Left kidney (tissue), 2 donors: Measurements from ENCODE around the gene BTG1. TPM values are rescaled to one million over a fixed set of nuclear protein-coding genes. Genes with fewer than 3 reads are reported as not detected.

ENCODE experiments used
- DNase-seq: peaks from one replicate; pipeline ENCODE4 v3.0.0-alpha.2; 2013
- polyA plus RNA-seq: library from polyadenylated mRNA; unstranded; fragments of 120-200 nt; gene quantifications from one replicate; pipeline ENCODE4 v1.2.1, GENCODE V29; 2013; ENCODE audit not compliant: insufficient read length

BTG1 gene
- polyA plus RNA-seq, 1 donor: 105 TPM

- no peak for DNase-seq
Measured at GRCh38 chr12:92134638-92135274, 10.9 kb downstream of the BTG1 start.

- no peak for DNase-seq
Measured at GRCh38 chr12:92133795-92134637, 11.6 kb downstream of the BTG1 start.

- no peak for DNase-seq
Measured at GRCh38 chr12:92133171-92133570, 12.5 kb downstream of the BTG1 start.

- no peak for DNase-seq
Measured at GRCh38 chr12:92132288-92132687, 13.4 kb downstream of the BTG1 start.

- DNase-seq: no peak
Measured at GRCh38 chr12:92130999-92131398, 14.6 kb downstream of the BTG1 start.

- DNase-seq: no peak
Measured at GRCh38 chr12:92129609-92130008, 16.0 kb downstream of the BTG1 start.

GRCh38 chr12:92128612-92129011 is 17.0 kb downstream of the BTG1 start:
- no peak for DNase-seq

- DNase-seq: no peak
Measured at GRCh38 chr12:92124689-92125029, 21.0 kb downstream of the BTG1 start.

- DNase-seq: no peak
Measured at GRCh38 chr12:92123780-92124688, 21.6 kb downstream of the BTG1 start.

- DNase-seq: no peak
Measured at GRCh38 chr12:92122941-92123779, 22.5 kb downstream of the BTG1 start.

GRCh38 chr12:92121826-92122225 is 23.8 kb downstream of the BTG1 start:
- no peak for DNase-seq

GRCh38 chr12:92118826-92119536 is 26.7 kb downstream of the BTG1 start:
- DNase-seq: no peak

- DNase-seq: no peak
Measured at GRCh38 chr12:92114834-92115233, 30.8 kb downstream of the BTG1 start.

- DNase-seq: no peak
Measured at GRCh38 chr12:92111256-92111655, 34.4 kb downstream of the BTG1 start.

- DNase-seq: no peak
Measured at GRCh38 chr12:92110083-92110640, 35.5 kb downstream of the BTG1 start.

GRCh38 chr12:92109613-92110012 is 36.0 kb downstream of the BTG1 start:
- no peak for DNase-seq

GRCh38 chr12:92108651-92109050 is 37.0 kb downstream of the BTG1 start:
- DNase-seq: peak; percentile 29

- no peak for DNase-seq
Measured at GRCh38 chr12:92107621-92108131, 38.0 kb downstream of the BTG1 start.

GRCh38 chr12:92107094-92107493 is 38.6 kb downstream of the BTG1 start:
- DNase-seq: no peak

GRCh38 chr12:92105676-92106075 is 40.0 kb downstream of the BTG1 start:
- DNase-seq: no peak

- no peak for DNase-seq
Measured at GRCh38 chr12:92105110-92105509, 40.5 kb downstream of the BTG1 start.
